GM23338 (cell line): ENCODE measurements around the gene KLHL18. TPM values are rescaled to one million over a fixed set of nuclear protein-coding genes. Genes with fewer than 3 reads are reported as not detected.

ENCODE experiments used
- ATAC-seq: fragments of 200-7000 bp; cut with Tn5 transposase; 3 replicates; pipeline ENCODE4 v1.9.1; 2020
- DNase-seq: peaks from one replicate; pipeline ENCODE4 v3.0.0-alpha.2; 2015; ENCODE audit warnings: low spot score
- H2AFZ ChIP-seq: fragments of 200-600 bp; sonication (generic); 2 replicates; pipeline ENCODE4 v1.8.0; 2016; ENCODE audit warnings: antibody characterized with exemption, mild to moderate bottlenecking, moderate library complexity
- H3F3A ChIP-seq: fragments of 200-600 bp; sonication (generic); replicated peaks from 2 replicates; pipeline ENCODE4 v1.8.0; 2017; ENCODE audit warnings: antibody characterized with exemption, mixed run types, low read depth
- H3K27ac ChIP-seq: fragments of 200-600 bp; sonication (generic); 2 replicates; pipeline ENCODE4 v1.6.1; 2016; ENCODE audit warnings: low read depth
- H3K27me3 ChIP-seq: fragments of 200-600 bp; sonication (generic); 2 replicates; pipeline ENCODE4 v1.8.0; 2016; ENCODE audit warnings: mild to moderate bottlenecking, mixed run types, moderate library complexity; ENCODE audit not compliant: insufficient read depth
- H3K36me3 ChIP-seq: fragments of 200-600 bp; sonication (generic); 2 replicates; pipeline ENCODE4 v1.8.0; 2016; ENCODE audit warnings: mild to moderate bottlenecking; ENCODE audit not compliant: insufficient read depth
- H3K4me1 ChIP-seq: fragments of 200-600 bp; sonication (generic); 2 replicates; pipeline ENCODE4 v1.8.0; 2016; ENCODE audit warnings: mild to moderate bottlenecking, moderate library complexity; ENCODE audit not compliant: insufficient read depth
- H3K4me2 ChIP-seq: fragments of 200-600 bp; sonication (generic); 2 replicates; pipeline ENCODE4 v1.7.1; 2017; ENCODE audit warnings: mixed run types
- H3K4me3 ChIP-seq: fragments of 200-600 bp; sonication (generic); 2 replicates; pipeline ENCODE4 v1.6.1; 2016; ENCODE audit warnings: mixed run types
- H3K79me2 ChIP-seq: fragments of 200-600 bp; sonication (generic); replicated peaks from 2 replicates; pipeline ENCODE4 v1.8.0; 2017; ENCODE audit warnings: mild to moderate bottlenecking; ENCODE audit not compliant: insufficient read depth
- H3K9me2 ChIP-seq: fragments of 200-600 bp; sonication (generic); 2 replicates; pipeline ENCODE4 v1.8.0; 2017; ENCODE audit not compliant: insufficient read depth
- H4K20me1 ChIP-seq: fragments of 200-600 bp; sonication (generic); replicated peaks from 2 replicates; pipeline ENCODE4 v1.8.0; 2017; ENCODE audit warnings: mild to moderate bottlenecking; ENCODE audit not compliant: insufficient read depth
- H3K27ac Mint-ChIP-seq: 2 replicates; pipeline ENCODE4 v1.8.0; 2020; ENCODE audit warnings: inconsistent platforms, mild to moderate bottlenecking, moderate library complexity, mixed read lengths
- H3K27me3 Mint-ChIP-seq: 3 replicates; pipeline ENCODE4 v1.8.0; 2022; ENCODE audit warnings: low read depth, mild to moderate bottlenecking, moderate library complexity, mixed read lengths, inconsistent platforms; ENCODE audit not compliant: insufficient read depth, poor library complexity
- H3K36me3 Mint-ChIP-seq: 3 replicates; pipeline ENCODE4 v1.8.0; 2021; ENCODE audit warnings: low read depth, mild to moderate bottlenecking, inconsistent platforms, moderate library complexity, mixed read lengths
- H3K4me1 Mint-ChIP-seq: 3 replicates; pipeline ENCODE4 v1.8.0; 2020; ENCODE audit warnings: mild to moderate bottlenecking, inconsistent platforms, mixed read lengths
- H3K4me3 Mint-ChIP-seq: 3 replicates; pipeline ENCODE4 v1.8.0; 2021; ENCODE audit warnings: moderate library complexity, mild to moderate bottlenecking, inconsistent platforms, mixed read lengths
- H3K9me3 Mint-ChIP-seq: 3 replicates; pipeline ENCODE4 v1.8.0; 2020; ENCODE audit warnings: moderate library complexity, mild to moderate bottlenecking, inconsistent platforms, mixed read lengths
- CREB1 ChIP-seq: fragments of 250-450 bp; sonication (Bioruptor Pico); IDR thresholded peaks from 2 replicates; pipeline ENCODE4 v1.5.0; 2020; ENCODE audit warnings: low read depth, mild to moderate bottlenecking, moderate library complexity
- EZH2 ChIP-seq: fragments of 200-600 bp; sonication (generic); IDR thresholded peaks from one replicate; pipeline ENCODE4 v1.8.0; 2017; ENCODE audit warnings: antibody characterized with exemption, mild to moderate bottlenecking, low read depth; ENCODE audit not compliant: unreplicated experiment
- EZH2phosphoT487 ChIP-seq: fragments of 200-600 bp; sonication (generic); IDR thresholded peaks from one replicate; pipeline ENCODE4 v1.8.1; 2018; ENCODE audit warnings: antibody characterized with exemption; ENCODE audit not compliant: unreplicated experiment
- JUNB ChIP-seq: IDR thresholded peaks from one replicate; pipeline ENCODE4 v1.6.1; 2016; ENCODE audit warnings: antibody characterized with exemption; ENCODE audit not compliant: unreplicated experiment
- NANOG ChIP-seq: IDR thresholded peaks from 2 replicates; pipeline ENCODE4 v1.6.1; 2016; ENCODE audit warnings: antibody characterized with exemption, borderline replicate concordance
- POLR2AphosphoS5 ChIP-seq: IDR thresholded peaks from 2 replicates; pipeline ENCODE4 v1.6.1; 2016; ENCODE audit warnings: antibody characterized with exemption, low read depth
- STAT1 ChIP-seq: IDR thresholded peaks from one replicate; pipeline ENCODE4 v1.6.1; 2016; ENCODE audit warnings: antibody characterized with exemption; ENCODE audit not compliant: unreplicated experiment
- ZNF114 ChIP-seq: fragments of 250-450 bp; sonication (Bioruptor Pico); IDR thresholded peaks from 2 replicates; pipeline ENCODE4 v1.5.0; 2020; ENCODE audit warnings: mild to moderate bottlenecking, moderate library complexity
- ZNF331 ChIP-seq: fragments of 250-450 bp; sonication (Bioruptor Pico); IDR thresholded peaks from 2 replicates; pipeline ENCODE4 v1.5.0; 2020; ENCODE audit warnings: low read depth, mild to moderate bottlenecking, moderate library complexity
- polyA plus RNA-seq: library from polyadenylated mRNA; unstranded; fragments of >200 nt; fragmentation: Nextera tagmentation; extraction: Ambion mirVana; gene quantifications from 2 replicates; pipeline ENCODE4 v1.2.1, GENCODE V29; 2016
- total RNA-seq: library from RNA; depleted of rRNA; stranded (reverse); fragments of >200 nt; shearing (Covaris generic); gene quantifications from 2 replicates; pipeline ENCODE4 v1.2.3, GENCODE V29; 2014
- TF ChIP-seq, protein P1 (sequence below): IDR thresholded peaks from 2 replicates; pipeline ENCODE4 v1.6.1; 2016; ENCODE audit warnings: antibody characterized with exemption
- TF ChIP-seq, protein P2 (sequence below), 2 experiments: fragments of 200-600 bp in 1 of 2; sonication (generic) in 1 of 2; conservative IDR thresholded peaks; 2 replicates each; pipeline versions ENCODE4 v1.5.1 to v1.6.1; 2016 to 2017; ENCODE audit warnings: antibody characterized with exemption in 2 of 2, low read depth in 2 of 2, mild to moderate bottlenecking in 2 of 2, moderate library complexity in 1 of 2
- TF ChIP-seq, protein P3 (sequence below): fragments of 250-450 bp; sonication (Bioruptor Pico); IDR thresholded peaks from 2 replicates; pipeline ENCODE4 v1.5.0; 2020; ENCODE audit warnings: mild to moderate bottlenecking, moderate library complexity
- TF ChIP-seq, protein P4 (sequence below): IDR thresholded peaks from one replicate; pipeline ENCODE4 v1.6.1; 2018; ENCODE audit warnings: antibody characterized with exemption; ENCODE audit not compliant: unreplicated experiment

Gene KLHL18
- total and polyA plus RNA-seq, 2 experiments from 2014 or later, result 11.3 to 18.1 TPM

DNA sequence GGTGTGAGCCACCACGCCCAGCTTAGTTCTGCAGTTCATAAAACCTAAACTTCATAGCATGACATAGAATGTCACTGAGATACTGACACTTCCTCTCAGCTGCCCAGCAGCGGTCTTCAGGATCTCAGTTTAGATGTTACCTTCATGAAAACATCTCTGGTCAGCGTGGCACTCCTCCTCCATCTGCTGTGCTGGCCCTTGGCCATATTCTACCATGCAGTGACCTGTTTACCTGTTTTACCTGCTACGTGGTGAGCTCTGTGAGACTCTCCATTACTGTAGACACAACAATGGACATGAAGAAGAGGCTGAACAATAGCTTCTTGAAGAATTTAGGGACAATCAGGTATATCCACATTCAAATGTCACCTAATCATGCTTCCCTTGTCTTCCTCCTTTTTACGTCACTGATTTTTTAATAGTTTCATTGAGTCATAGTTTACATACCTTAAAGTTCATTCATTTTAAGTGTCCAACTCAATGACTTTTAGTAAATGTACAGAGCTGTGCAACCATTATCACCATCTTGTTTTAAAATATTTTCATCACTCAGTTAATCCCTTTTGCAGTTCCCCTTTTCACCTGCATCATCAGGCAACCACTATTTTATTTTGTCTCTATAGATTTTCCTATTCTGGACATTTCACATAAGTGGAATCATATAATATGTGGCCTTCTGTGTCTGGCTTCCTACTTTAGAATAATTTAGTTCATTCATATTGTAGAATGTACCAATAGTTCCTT lies 65.8 kb downstream of the KLHL18 start:
- Mint-ChIP-seq H3K4me1 (peaks cover 2% of the 10 kb centered on the region; the same call in 2 of the 3 replicates), H3K36me3 (peaks cover 18% of the 10 kb centered on the region), H3K9me3 (no peaks in the 10 kb centered on the region), H3K27ac (no peak overlapping the region), H3K27me3 (peaks cover 2% of the 10 kb centered on the region), H3K4me3 (no peak overlapping the region)
- Histone ChIP-seq H3F3A (no peaks in the 10 kb centered on the region), H3K4me3 (no peak overlapping the region), H3K27ac (no peak overlapping the region), H3K4me1 (no peaks in the 10 kb centered on the region), H4K20me1 (no peaks in the 10 kb centered on the region), H3K36me3 (no peaks in the 10 kb centered on the region), H2AFZ (no peak overlapping the region), H3K9me2 (no peaks in the 10 kb centered on the region), H3K4me2 (no peak overlapping the region), H3K79me2 (no peaks in the 10 kb centered on the region), H3K27me3 (no peaks in the 10 kb centered on the region)
- DNase-seq (no peak), ATAC-seq (no peak)
- no peak for TF ChIP-seq EZH2phosphoT487
- no peak for TF ChIP-seq ZNF114 (CRISPR knock-in tag)
- TF ChIP-seq, protein P1, sequence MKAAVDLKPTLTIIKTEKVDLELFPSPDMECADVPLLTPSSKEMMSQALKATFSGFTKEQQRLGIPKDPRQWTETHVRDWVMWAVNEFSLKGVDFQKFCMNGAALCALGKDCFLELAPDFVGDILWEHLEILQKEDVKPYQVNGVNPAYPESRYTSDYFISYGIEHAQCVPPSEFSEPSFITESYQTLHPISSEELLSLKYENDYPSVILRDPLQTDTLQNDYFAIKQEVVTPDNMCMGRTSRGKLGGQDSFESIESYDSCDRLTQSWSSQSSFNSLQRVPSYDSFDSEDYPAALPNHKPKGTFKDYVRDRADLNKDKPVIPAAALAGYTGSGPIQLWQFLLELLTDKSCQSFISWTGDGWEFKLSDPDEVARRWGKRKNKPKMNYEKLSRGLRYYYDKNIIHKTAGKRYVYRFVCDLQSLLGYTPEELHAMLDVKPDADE, result no peak
- TF ChIP-seq EZH2, result no peak
- no peak for TF ChIP-seq NANOG
- TF ChIP-seq, protein P2, sequence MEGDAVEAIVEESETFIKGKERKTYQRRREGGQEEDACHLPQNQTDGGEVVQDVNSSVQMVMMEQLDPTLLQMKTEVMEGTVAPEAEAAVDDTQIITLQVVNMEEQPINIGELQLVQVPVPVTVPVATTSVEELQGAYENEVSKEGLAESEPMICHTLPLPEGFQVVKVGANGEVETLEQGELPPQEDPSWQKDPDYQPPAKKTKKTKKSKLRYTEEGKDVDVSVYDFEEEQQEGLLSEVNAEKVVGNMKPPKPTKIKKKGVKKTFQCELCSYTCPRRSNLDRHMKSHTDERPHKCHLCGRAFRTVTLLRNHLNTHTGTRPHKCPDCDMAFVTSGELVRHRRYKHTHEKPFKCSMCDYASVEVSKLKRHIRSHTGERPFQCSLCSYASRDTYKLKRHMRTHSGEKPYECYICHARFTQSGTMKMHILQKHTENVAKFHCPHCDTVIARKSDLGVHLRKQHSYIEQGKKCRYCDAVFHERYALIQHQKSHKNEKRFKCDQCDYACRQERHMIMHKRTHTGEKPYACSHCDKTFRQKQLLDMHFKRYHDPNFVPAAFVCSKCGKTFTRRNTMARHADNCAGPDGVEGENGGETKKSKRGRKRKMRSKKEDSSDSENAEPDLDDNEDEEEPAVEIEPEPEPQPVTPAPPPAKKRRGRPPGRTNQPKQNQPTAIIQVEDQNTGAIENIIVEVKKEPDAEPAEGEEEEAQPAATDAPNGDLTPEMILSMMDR (conservative IDR thresholded peaks at IDR 0.05; ENCODE audit: low read depth in 2 of 2), result no peak
- no peak for TF ChIP-seq ZNF331 (CRISPR knock-in tag)
- no peak for TF ChIP-seq CREB1
- no peak for TF ChIP-seq JUNB
- TF ChIP-seq, protein P3, sequence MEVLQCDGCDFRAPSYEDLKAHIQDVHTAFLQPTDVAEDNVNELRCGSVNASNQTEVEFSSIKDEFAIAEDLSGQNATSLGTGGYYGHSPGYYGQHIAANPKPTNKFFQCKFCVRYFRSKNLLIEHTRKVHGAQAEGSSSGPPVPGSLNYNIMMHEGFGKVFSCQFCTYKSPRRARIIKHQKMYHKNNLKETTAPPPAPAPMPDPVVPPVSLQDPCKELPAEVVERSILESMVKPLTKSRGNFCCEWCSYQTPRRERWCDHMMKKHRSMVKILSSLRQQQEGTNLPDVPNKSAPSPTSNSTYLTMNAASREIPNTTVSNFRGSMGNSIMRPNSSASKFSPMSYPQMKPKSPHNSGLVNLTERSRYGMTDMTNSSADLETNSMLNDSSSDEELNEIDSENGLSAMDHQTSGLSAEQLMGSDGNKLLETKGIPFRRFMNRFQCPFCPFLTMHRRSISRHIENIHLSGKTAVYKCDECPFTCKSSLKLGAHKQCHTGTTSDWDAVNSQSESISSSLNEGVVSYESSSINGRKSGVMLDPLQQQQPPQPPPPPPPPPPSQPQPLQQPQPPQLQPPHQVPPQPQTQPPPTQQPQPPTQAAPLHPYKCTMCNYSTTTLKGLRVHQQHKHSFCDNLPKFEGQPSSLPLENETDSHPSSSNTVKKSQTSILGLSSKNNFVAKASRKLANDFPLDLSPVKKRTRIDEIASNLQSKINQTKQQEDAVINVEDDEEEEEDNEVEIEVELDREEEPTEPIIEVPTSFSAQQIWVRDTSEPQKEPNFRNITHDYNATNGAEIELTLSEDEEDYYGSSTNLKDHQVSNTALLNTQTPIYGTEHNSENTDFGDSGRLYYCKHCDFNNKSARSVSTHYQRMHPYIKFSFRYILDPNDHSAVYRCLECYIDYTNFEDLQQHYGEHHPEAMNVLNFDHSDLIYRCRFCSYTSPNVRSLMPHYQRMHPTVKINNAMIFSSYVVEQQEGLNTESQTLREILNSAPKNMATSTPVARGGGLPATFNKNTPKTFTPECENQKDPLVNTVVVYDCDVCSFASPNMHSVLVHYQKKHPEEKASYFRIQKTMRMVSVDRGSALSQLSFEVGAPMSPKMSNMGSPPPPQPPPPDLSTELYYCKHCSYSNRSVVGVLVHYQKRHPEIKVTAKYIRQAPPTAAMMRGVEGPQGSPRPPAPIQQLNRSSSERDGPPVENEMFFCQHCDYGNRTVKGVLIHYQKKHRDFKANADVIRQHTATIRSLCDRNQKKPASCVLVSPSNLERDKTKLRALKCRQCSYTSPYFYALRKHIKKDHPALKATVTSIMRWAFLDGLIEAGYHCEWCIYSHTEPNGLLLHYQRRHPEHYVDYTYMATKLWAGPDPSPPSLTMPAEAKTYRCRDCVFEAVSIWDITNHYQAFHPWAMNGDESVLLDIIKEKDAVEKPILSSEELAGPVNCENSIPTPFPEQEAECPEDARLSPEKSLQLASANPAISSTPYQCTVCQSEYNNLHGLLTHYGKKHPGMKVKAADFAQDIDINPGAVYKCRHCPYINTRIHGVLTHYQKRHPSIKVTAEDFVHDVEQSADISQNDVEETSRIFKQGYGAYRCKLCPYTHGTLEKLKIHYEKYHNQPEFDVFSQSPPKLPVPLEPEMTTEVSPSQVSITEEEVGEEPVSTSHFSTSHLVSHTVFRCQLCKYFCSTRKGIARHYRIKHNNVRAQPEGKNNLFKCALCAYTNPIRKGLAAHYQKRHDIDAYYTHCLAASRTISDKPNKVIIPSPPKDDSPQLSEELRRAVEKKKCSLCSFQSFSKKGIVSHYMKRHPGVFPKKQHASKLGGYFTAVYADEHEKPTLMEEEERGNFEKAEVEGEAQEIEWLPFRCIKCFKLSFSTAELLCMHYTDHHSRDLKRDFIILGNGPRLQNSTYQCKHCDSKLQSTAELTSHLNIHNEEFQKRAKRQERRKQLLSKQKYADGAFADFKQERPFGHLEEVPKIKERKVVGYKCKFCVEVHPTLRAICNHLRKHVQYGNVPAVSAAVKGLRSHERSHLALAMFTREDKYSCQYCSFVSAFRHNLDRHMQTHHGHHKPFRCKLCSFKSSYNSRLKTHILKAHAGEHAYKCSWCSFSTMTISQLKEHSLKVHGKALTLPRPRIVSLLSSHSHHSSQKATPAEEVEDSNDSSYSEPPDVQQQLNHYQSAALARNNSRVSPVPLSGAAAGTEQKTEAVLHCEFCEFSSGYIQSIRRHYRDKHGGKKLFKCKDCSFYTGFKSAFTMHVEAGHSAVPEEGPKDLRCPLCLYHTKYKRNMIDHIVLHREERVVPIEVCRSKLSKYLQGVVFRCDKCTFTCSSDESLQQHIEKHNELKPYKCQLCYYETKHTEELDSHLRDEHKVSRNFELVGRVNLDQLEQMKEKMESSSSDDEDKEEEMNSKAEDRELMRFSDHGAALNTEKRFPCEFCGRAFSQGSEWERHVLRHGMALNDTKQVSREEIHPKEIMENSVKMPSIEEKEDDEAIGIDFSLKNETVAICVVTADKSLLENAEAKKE (CRISPR knock-in tag), result no peak
- TF ChIP-seq, protein P4, sequence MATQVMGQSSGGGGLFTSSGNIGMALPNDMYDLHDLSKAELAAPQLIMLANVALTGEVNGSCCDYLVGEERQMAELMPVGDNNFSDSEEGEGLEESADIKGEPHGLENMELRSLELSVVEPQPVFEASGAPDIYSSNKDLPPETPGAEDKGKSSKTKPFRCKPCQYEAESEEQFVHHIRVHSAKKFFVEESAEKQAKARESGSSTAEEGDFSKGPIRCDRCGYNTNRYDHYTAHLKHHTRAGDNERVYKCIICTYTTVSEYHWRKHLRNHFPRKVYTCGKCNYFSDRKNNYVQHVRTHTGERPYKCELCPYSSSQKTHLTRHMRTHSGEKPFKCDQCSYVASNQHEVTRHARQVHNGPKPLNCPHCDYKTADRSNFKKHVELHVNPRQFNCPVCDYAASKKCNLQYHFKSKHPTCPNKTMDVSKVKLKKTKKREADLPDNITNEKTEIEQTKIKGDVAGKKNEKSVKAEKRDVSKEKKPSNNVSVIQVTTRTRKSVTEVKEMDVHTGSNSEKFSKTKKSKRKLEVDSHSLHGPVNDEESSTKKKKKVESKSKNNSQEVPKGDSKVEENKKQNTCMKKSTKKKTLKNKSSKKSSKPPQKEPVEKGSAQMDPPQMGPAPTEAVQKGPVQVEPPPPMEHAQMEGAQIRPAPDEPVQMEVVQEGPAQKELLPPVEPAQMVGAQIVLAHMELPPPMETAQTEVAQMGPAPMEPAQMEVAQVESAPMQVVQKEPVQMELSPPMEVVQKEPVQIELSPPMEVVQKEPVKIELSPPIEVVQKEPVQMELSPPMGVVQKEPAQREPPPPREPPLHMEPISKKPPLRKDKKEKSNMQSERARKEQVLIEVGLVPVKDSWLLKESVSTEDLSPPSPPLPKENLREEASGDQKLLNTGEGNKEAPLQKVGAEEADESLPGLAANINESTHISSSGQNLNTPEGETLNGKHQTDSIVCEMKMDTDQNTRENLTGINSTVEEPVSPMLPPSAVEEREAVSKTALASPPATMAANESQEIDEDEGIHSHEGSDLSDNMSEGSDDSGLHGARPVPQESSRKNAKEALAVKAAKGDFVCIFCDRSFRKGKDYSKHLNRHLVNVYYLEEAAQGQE, result no peak
- no peak for TF ChIP-seq POLR2AphosphoS5
- TF ChIP-seq STAT1, result no peak
